ENCODE measurements around the gene AIM2.

AIM2 gene

DNA sequence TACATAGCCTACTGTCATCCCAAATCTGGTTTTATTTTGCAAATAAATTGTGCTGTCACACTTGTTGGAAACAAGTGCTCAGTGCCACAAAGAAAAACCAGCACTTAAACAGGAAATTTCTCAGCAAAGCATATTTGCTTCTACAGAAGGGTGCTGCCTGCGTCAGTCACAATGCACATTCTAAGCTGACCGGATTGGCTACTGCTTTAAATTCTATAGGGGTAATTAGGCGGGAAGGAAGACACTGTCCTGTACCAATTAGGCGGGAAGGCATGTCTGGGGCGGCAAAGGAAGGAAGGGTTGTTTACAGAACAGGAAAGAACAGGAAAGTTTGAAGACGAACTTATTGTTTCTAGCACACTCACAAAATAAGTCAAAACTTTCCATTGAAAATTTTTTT is 64.1 kb downstream of the AIM2 start:
- TF ChIP-seq, protein P1, sequence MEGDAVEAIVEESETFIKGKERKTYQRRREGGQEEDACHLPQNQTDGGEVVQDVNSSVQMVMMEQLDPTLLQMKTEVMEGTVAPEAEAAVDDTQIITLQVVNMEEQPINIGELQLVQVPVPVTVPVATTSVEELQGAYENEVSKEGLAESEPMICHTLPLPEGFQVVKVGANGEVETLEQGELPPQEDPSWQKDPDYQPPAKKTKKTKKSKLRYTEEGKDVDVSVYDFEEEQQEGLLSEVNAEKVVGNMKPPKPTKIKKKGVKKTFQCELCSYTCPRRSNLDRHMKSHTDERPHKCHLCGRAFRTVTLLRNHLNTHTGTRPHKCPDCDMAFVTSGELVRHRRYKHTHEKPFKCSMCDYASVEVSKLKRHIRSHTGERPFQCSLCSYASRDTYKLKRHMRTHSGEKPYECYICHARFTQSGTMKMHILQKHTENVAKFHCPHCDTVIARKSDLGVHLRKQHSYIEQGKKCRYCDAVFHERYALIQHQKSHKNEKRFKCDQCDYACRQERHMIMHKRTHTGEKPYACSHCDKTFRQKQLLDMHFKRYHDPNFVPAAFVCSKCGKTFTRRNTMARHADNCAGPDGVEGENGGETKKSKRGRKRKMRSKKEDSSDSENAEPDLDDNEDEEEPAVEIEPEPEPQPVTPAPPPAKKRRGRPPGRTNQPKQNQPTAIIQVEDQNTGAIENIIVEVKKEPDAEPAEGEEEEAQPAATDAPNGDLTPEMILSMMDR (IDR thresholded peaks at IDR 0.05), result no peak
- Histone ChIP-seq H3K9me3 (no peaks in the 10 kb centered on the region), H3K4me3 (peak overlapping the region; percentile 54 to 55), H3K4me1 (peaks cover 0 to 54% (median 9%) of the 10 kb centered on the region in 4 donors), H3K36me3 (peaks cover 18 to 20% (median 19%) of the 10 kb centered on the region in 3 donors), H3K27me3 (no peaks in the 10 kb centered on the region), H3K27ac (no peak overlapping the region)
- peak in 1 of 2 donors; percentile 41 for DNase-seq
- intact Hi-C loops (cut with DNase I; ENCODE audit: low total_unique reads), result no loop called here

All from tibial artery (tissue), 4 donors.